ENCODE results near the gene TNFAIP8L1. TPM values are rescaled to one million over a fixed set of nuclear protein-coding genes. Genes with fewer than 3 reads are reported as not detected.

Gene TNFAIP8L1
- total RNA-seq, 2 donors from 2014 or later, result 8.3 to 10.3 TPM

GRCh38 chr19:4624301-4624700 is 15.0 kb upstream of the TNFAIP8L1 start:
- Mint-ChIP-seq H3K9me3 (no peaks in the 10 kb centered on the region), H3K4me1 (ENCODE audit: low read depth in 2 of 2) (no peaks in the 10 kb centered on the region), H3K4me3 (no peak overlapping the region), H3K27ac (no peak overlapping the region), H3K36me3 (no peaks in the 10 kb centered on the region), H3K27me3 (peaks cover 0 to 6% of the 10 kb centered on the region in 2 donors)
- no peak for ATAC-seq
- no peak for DNase-seq (ENCODE audit: low spot score)

- ATAC-seq, result no peak
- Mint-ChIP-seq H3K27me3 (peaks cover 0 to 6% of the 10 kb centered on the region in 2 donors), H3K27ac (no peak overlapping the region), H3K4me3 (no peak overlapping the region), H3K9me3 (no peaks in the 10 kb centered on the region), H3K4me1 (ENCODE audit: low read depth in 2 of 2) (no peaks in the 10 kb centered on the region), H3K36me3 (no peaks in the 10 kb centered on the region)
- DNase-seq (ENCODE audit: low spot score), result no peak
These were observed 14.5 kb upstream of the TNFAIP8L1 start for GRCh38 chr19:4624733-4625362.

- Mint-ChIP-seq H3K4me3 (peak overlapping the region; percentile 58), H3K27me3 (no peaks in the 10 kb centered on the region), H3K27ac (peak overlapping the region; percentile 42 to 59), H3K36me3 (no peaks in the 10 kb centered on the region), H3K9me3 (no peaks in the 10 kb centered on the region), H3K4me1 (ENCODE audit: low read depth in 2 of 2) (peaks cover 17 to 23% of the 10 kb centered on the region in 2 donors)
- peak; percentile 71 for DNase-seq (ENCODE audit: low spot score)
- peak; percentile 72 to 83 for ATAC-seq
These were observed 6.0 kb upstream of the TNFAIP8L1 start for GRCh38 chr19:4633140-4633967.

GRCh38 chr19:4635754-4636116 is 3.6 kb upstream of the TNFAIP8L1 start:
- DNase-seq (ENCODE audit: low spot score), result no peak
- Mint-ChIP-seq H3K27ac (no peak overlapping the region), H3K36me3 (no peaks in the 10 kb centered on the region), H3K27me3 (no peaks in the 10 kb centered on the region), H3K4me3 (peak overlapping the region; percentile 10), H3K4me1 (ENCODE audit: low read depth in 2 of 2) (peaks cover 29 to 32% of the 10 kb centered on the region in 2 donors), H3K9me3 (no peaks in the 10 kb centered on the region)
- no peak for ATAC-seq

- peak overlapping the region; percentile 25 for H3K4me3 Mint-ChIP-seq
- DNase-seq (ENCODE audit: low spot score), result peak; percentile 81
- H3K9me3 Mint-ChIP-seq, result no peaks in the 10 kb centered on the region
- peak; percentile 7 to 15 for ATAC-seq
- H3K27ac Mint-ChIP-seq, result no peak overlapping the region
- peaks cover 29 to 32% of the 10 kb centered on the region in 2 donors for H3K4me1 Mint-ChIP-seq (ENCODE audit: low read depth in 2 of 2)
- H3K36me3 Mint-ChIP-seq, result no peaks in the 10 kb centered on the region
- no peaks in the 10 kb centered on the region for H3K27me3 Mint-ChIP-seq
These were observed 3.1 kb upstream of the TNFAIP8L1 start for GRCh38 chr19:4636151-4636717.

- no peaks in the 10 kb centered on the region for H3K36me3 Mint-ChIP-seq
- ATAC-seq, result no peak
- peak overlapping the region; percentile 25 for H3K4me3 Mint-ChIP-seq
- no peaks in the 10 kb centered on the region for H3K9me3 Mint-ChIP-seq
- DNase-seq (ENCODE audit: low spot score), result no peak
- peaks cover 29 to 32% of the 10 kb centered on the region in 2 donors for H3K4me1 Mint-ChIP-seq (ENCODE audit: low read depth in 2 of 2)
- no peak overlapping the region for H3K27ac Mint-ChIP-seq
- H3K27me3 Mint-ChIP-seq, result no peaks in the 10 kb centered on the region
These were observed 2.6 kb upstream of the TNFAIP8L1 start for GRCh38 chr19:4636761-4637160.

- H3K36me3 Mint-ChIP-seq, result no peaks in the 10 kb centered on the region
- H3K27ac Mint-ChIP-seq, result peak overlapping the region; percentile 95 to 99
- H3K27me3 Mint-ChIP-seq, result no peaks in the 10 kb centered on the region
- H3K4me3 Mint-ChIP-seq, result no peak overlapping the region
- H3K9me3 Mint-ChIP-seq, result no peaks in the 10 kb centered on the region
- H3K4me1 Mint-ChIP-seq (ENCODE audit: low read depth in 2 of 2), result peaks cover 24% of the 10 kb centered on the region in 2 donors
- ATAC-seq (no peak), DNase-seq (ENCODE audit: low spot score) (no peak)
These were observed 999 bp upstream of the TNFAIP8L1 start for GRCh38 chr19:4638317-4638716.

- Mint-ChIP-seq H3K4me3 (peak overlapping the region; percentile 99), H3K9me3 (no peaks in the 10 kb centered on the region), H3K27me3 (no peaks in the 10 kb centered on the region), H3K27ac (peak overlapping the region; percentile 73 to 95), H3K36me3 (no peaks in the 10 kb centered on the region), H3K4me1 (ENCODE audit: low read depth in 2 of 2) (peaks cover 13 to 15% of the 10 kb centered on the region in 2 donors)
- DNase-seq (ENCODE audit: low spot score), result no peak
- no peak for ATAC-seq
These were observed 373 bp downstream of the TNFAIP8L1 start for GRCh38 chr19:4639531-4640246.

GRCh38 chr19:4640247-4641000 is 1.1 kb downstream of the TNFAIP8L1 start:
- Mint-ChIP-seq H3K4me3 (peak overlapping the region; percentile 99), H3K4me1 (ENCODE audit: low read depth in 2 of 2) (peaks cover 12% of the 10 kb centered on the region in 2 donors), H3K27me3 (no peaks in the 10 kb centered on the region), H3K9me3 (no peaks in the 10 kb centered on the region), H3K36me3 (no peaks in the 10 kb centered on the region), H3K27ac (no peak overlapping the region)
- DNase-seq (ENCODE audit: low spot score) (no peak), ATAC-seq (no peak)

- Mint-ChIP-seq H3K27ac (no peak overlapping the region), H3K4me3 (no peak overlapping the region), H3K9me3 (no peaks in the 10 kb centered on the region), H3K4me1 (ENCODE audit: low read depth in 2 of 2) (peaks cover 12% of the 10 kb centered on the region in 2 donors), H3K27me3 (no peaks in the 10 kb centered on the region), H3K36me3 (no peaks in the 10 kb centered on the region)
- DNase-seq (ENCODE audit: low spot score) (no peak), ATAC-seq (no peak)
These were observed 1.8 kb downstream of the TNFAIP8L1 start for GRCh38 chr19:4641132-4641531.

- peaks cover 8 to 12% of the 10 kb centered on the region in 2 donors for H3K4me1 Mint-ChIP-seq (ENCODE audit: low read depth in 2 of 2)
- no peaks in the 10 kb centered on the region for H3K36me3 Mint-ChIP-seq
- no peaks in the 10 kb centered on the region for H3K9me3 Mint-ChIP-seq
- ATAC-seq, result no peak
- H3K27ac Mint-ChIP-seq, result no peak overlapping the region
- no peak overlapping the region for H3K4me3 Mint-ChIP-seq
- no peaks in the 10 kb centered on the region for H3K27me3 Mint-ChIP-seq
- no peak for DNase-seq (ENCODE audit: low spot score)
These were observed 3.3 kb downstream of the TNFAIP8L1 start for GRCh38 chr19:4642625-4643024.

- DNase-seq (ENCODE audit: low spot score) (no peak), ATAC-seq (peak in 1 of 2 donors; percentile 22)
- no peaks in the 10 kb centered on the region for H3K36me3 Mint-ChIP-seq
- H3K4me3 Mint-ChIP-seq, result no peak overlapping the region
- H3K9me3 Mint-ChIP-seq, result no peaks in the 10 kb centered on the region
- H3K27ac Mint-ChIP-seq, result no peak overlapping the region
- H3K4me1 Mint-ChIP-seq (ENCODE audit: low read depth in 2 of 2), result peaks cover 5 to 6% of the 10 kb centered on the region in 2 donors
- H3K27me3 Mint-ChIP-seq, result no peaks in the 10 kb centered on the region
These were observed 6.4 kb downstream of the TNFAIP8L1 start for GRCh38 chr19:4645718-4646117.
